CD4-positive, alpha-beta T cell (primary cell): ENCODE measurements around the gene TFEB. TPM values are rescaled to one million over a fixed set of nuclear protein-coding genes. Genes with fewer than 3 reads are reported as not detected.

Source experiments
- ATAC-seq: fragments of 200-7000 bp; cut with Tn5 transposase; one replicate; pipeline ENCODE4 v1.10.0; 2022; ENCODE audit warnings: mild to moderate bottlenecking; ENCODE audit not compliant: poor library complexity
- CTCF ChIA-PET: fragments of 350-600 bp; sonication (Branson Sonifier 250); formaldehyde crosslinking; loops from one replicate; lab custom pipeline; 2021; ENCODE audit warnings: antibody characterized with exemption, inconsistent platforms; lab: Charles Lee
- POLR2A ChIA-PET: fragments of 350-600 bp; sonication (Branson Sonifier 250); formaldehyde crosslinking; loops from one replicate; lab custom pipeline; 2021; ENCODE audit warnings: antibody characterized with exemption, inconsistent platforms; lab: Charles Lee
- DNase-seq, 14 experiments: peaks; one replicate each; pipeline ENCODE4 v3.0.0-alpha.2; 2013 to 2020; ENCODE audit warnings: mixed read lengths in 2 of 14
- H3K27ac ChIP-seq, 2 donors: one replicate each; pipeline versions ENCODE4 v1.5.1 to v1.7.0; 2013; ENCODE audit warnings: low read length in 2 of 2, low read depth in 1 of 2, mild to moderate bottlenecking in 1 of 2
- H3K27me3 ChIP-seq, 2 experiments: 1 replicate in 1 of 2; 2 replicates in 1 of 2; pipeline versions ENCODE4 v1.6.1 to v1.7.0; 2013; ENCODE audit warnings: low read length in 2 of 2, control low read depth in 1 of 2, mild to moderate bottlenecking in 1 of 2, moderate library complexity in 1 of 2; ENCODE audit not compliant: insufficient read depth in 2 of 2, control insufficient read depth in 1 of 2
- H3K36me3 ChIP-seq: one replicate; pipeline ENCODE4 v1.6.1; 2013; ENCODE audit warnings: low read length, control low read depth; ENCODE audit not compliant: insufficient read depth
- H3K4me1 ChIP-seq: one replicate; pipeline ENCODE4 v1.6.1; 2013; ENCODE audit warnings: low read length, control low read depth; ENCODE audit not compliant: insufficient read depth
- H3K4me3 ChIP-seq: one replicate; pipeline ENCODE4 v1.5.1; 2013; ENCODE audit warnings: mild to moderate bottlenecking, low read length, moderate library complexity
- H3K9me3 ChIP-seq, 2 experiments: 1 replicate in 1 of 2; 2 replicates in 1 of 2; pipeline versions ENCODE4 v1.6.1 to v1.7.0; 2013; ENCODE audit warnings: low read length in 2 of 2, mild to moderate bottlenecking in 2 of 2, control low read depth in 1 of 2, moderate library complexity in 1 of 2; ENCODE audit not compliant: control insufficient read depth in 1 of 2, insufficient read depth in 1 of 2
- H3K27ac Mint-ChIP-seq: one replicate; pipeline ENCODE4 v1.8.0; 2020; ENCODE audit warnings: mixed read lengths
- H3K27me3 Mint-ChIP-seq: one replicate; pipeline ENCODE4 v1.8.0; 2021; ENCODE audit warnings: mixed read lengths
- H3K36me3 Mint-ChIP-seq: one replicate; pipeline ENCODE4 v1.8.0; 2021; ENCODE audit warnings: low read depth, mixed read lengths
- H3K4me1 Mint-ChIP-seq: one replicate; pipeline ENCODE4 v1.8.0; 2021; ENCODE audit warnings: low read depth, mixed read lengths
- H3K4me3 Mint-ChIP-seq: one replicate; pipeline ENCODE4 v1.8.0; 2020; ENCODE audit warnings: mild to moderate bottlenecking, mixed read lengths
- H3K9me3 Mint-ChIP-seq: one replicate; pipeline ENCODE4 v1.8.0; 2020; ENCODE audit warnings: mixed read lengths
- intact Hi-C, 2 experiments: fragments of 100-400 bp; cut with DNase I in 1 of 2; cut with micrococcal nuclease in 1 of 2; formaldehyde crosslinking; loops; one replicate each; pipeline versions ENCODE4 v1.15.1 to v1.9.0; 2023 to 2025; cut with DNase I, micrococcal nuclease
- total RNA-seq, 174 experiments: library from RNA in 2 of 174; stranded (reverse) in 2 of 174; gene quantifications; one replicate each; pipeline ENCODE4 v1.2.3 and lab custom pipeline; 2021 to 2026
- TF ChIP-seq, protein P1 (sequence below): fragments of 200-600 bp; IDR thresholded peaks from one replicate; pipeline ENCODE4 v1.8.0; 2022; ENCODE audit warnings: antibody characterized with exemption, mild to moderate bottlenecking

TFEB gene
- total RNA-seq, 2 experiments from 2014 or later, result 23.8 to 24.1 TPM

- peaks cover 4% of the 10 kb centered on the region for H3K4me1 ChIP-seq
- Mint-ChIP-seq H3K9me3 (no peaks in the 10 kb centered on the region), H3K36me3 (no peaks in the 10 kb centered on the region), H3K27ac (no peak overlapping the region), H3K4me1 (peaks cover 8% of the 10 kb centered on the region), H3K4me3 (no peak overlapping the region), H3K27me3 (peaks cover 50% of the 10 kb centered on the region)
- DNase-seq, result no peak
- ATAC-seq, result no peak
- intact Hi-C loops, result no loop called here
- H3K27ac ChIP-seq, result no peak overlapping the region
- ChIA-PET CTCF (no interaction called here), POLR2A (no interaction called here)
- H3K4me3 ChIP-seq, result no peak overlapping the region
- TF ChIP-seq, protein P1, sequence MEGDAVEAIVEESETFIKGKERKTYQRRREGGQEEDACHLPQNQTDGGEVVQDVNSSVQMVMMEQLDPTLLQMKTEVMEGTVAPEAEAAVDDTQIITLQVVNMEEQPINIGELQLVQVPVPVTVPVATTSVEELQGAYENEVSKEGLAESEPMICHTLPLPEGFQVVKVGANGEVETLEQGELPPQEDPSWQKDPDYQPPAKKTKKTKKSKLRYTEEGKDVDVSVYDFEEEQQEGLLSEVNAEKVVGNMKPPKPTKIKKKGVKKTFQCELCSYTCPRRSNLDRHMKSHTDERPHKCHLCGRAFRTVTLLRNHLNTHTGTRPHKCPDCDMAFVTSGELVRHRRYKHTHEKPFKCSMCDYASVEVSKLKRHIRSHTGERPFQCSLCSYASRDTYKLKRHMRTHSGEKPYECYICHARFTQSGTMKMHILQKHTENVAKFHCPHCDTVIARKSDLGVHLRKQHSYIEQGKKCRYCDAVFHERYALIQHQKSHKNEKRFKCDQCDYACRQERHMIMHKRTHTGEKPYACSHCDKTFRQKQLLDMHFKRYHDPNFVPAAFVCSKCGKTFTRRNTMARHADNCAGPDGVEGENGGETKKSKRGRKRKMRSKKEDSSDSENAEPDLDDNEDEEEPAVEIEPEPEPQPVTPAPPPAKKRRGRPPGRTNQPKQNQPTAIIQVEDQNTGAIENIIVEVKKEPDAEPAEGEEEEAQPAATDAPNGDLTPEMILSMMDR, result no peak
- H3K9me3 ChIP-seq, result peaks cover 0 to 4% of the 10 kb centered on the region in 2 experiments
- no peaks in the 10 kb centered on the region for H3K36me3 ChIP-seq
- peaks cover 7 to 23% of the 10 kb centered on the region in 2 experiments for H3K27me3 ChIP-seq
Measured at GRCh38 chr6:41642960-41643898, 92.2 kb downstream of the TFEB start.

GRCh38 chr6:41642090-41642959 is 93.1 kb downstream of the TFEB start:
- no peak overlapping the region for H3K27ac ChIP-seq
- Mint-ChIP-seq H3K27me3 (peaks cover 54% of the 10 kb centered on the region), H3K36me3 (no peaks in the 10 kb centered on the region), H3K9me3 (no peaks in the 10 kb centered on the region), H3K4me3 (no peak overlapping the region), H3K27ac (no peak overlapping the region), H3K4me1 (peaks cover 13% of the 10 kb centered on the region)
- no peaks in the 10 kb centered on the region for H3K36me3 ChIP-seq
- peaks cover 13% of the 10 kb centered on the region for H3K4me1 ChIP-seq
- CTCF ChIA-PET, result no interaction called here
- no peak for DNase-seq
- no peak overlapping the region for H3K4me3 ChIP-seq
- POLR2A ChIA-PET, result no interaction called here
- intact Hi-C loops, result no loop called here
- H3K9me3 ChIP-seq, result peaks cover 0 to 8% of the 10 kb centered on the region in 2 experiments
- peaks cover 15 to 32% of the 10 kb centered on the region in 2 experiments for H3K27me3 ChIP-seq
- ATAC-seq, result no peak
- TF ChIP-seq, protein P1, result no peak

DNA sequence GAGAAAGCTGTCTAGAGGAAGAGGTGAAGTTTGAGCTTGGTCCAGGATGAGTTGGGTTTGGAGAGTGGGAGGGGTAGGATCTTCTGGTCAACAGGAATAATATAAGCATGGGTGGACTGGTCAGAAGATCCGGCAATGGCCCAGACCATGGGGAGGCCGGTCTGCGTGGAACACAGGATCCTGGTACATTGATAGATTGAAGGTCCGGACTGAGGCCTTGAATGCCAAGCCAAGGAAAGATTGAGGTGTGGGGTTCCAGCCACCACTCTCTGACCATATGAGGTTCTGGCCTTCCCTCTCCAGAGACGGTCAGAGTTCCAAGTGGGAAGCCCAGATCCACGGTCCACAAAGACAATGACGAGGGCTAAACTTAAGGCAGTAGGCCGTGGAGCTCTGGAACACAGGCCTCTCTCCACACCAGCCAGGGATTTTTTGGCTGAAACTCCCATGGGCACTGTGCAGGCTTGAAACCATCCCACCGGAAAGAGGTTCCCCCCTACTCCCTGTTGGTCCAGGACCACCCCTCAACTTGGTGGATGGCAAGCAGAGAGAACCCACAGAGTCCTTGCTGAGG is 94.0 kb downstream of the TFEB start:
- H3K4me3 ChIP-seq, result no peak overlapping the region
- TF ChIP-seq, protein P1, result no peak
- no peak for ATAC-seq
- CTCF ChIA-PET, result no interaction called here
- no peak overlapping the region for H3K27ac ChIP-seq
- H3K4me3 Mint-ChIP-seq, result no peak overlapping the region
- no peak for DNase-seq
- H3K4me1 Mint-ChIP-seq, result peaks cover 13% of the 10 kb centered on the region
- no peaks in the 10 kb centered on the region for H3K9me3 Mint-ChIP-seq
- H3K36me3 ChIP-seq, result no peaks in the 10 kb centered on the region
- H3K27me3 Mint-ChIP-seq, result peaks cover 53% of the 10 kb centered on the region
- H3K36me3 Mint-ChIP-seq, result no peaks in the 10 kb centered on the region
- no peak overlapping the region for H3K27ac Mint-ChIP-seq
- peaks cover 0 to 10% of the 10 kb centered on the region in 2 experiments for H3K9me3 ChIP-seq
- peaks cover 15% of the 10 kb centered on the region for H3K4me1 ChIP-seq
- peaks cover 22 to 41% of the 10 kb centered on the region in 2 experiments for H3K27me3 ChIP-seq
- POLR2A ChIA-PET, result no interaction called here
- intact Hi-C loops, result no loop called here
